ENCODE results near the gene D2HGDH.
"Not testable (repeated sequence)": the region's sequence is repeated elsewhere in the genome, so short reads cannot be mapped to it uniquely, and the experiment has no call there.

The D2HGDH gene

GRCh38 chr2:241751152-241751551 lies 16.7 kb downstream of the D2HGDH start:
- no peak for DNase-seq

- DNase-seq = no peak
Measured at GRCh38 chr2:241751776-241752175, 17.3 kb downstream of the D2HGDH start.

GRCh38 chr2:241752253-241752652 lies 17.8 kb downstream of the D2HGDH start:
- no peak for DNase-seq

GRCh38 chr2:241752689-241753276 lies 18.4 kb downstream of the D2HGDH start:
- DNase-seq = no peak

GRCh38 chr2:241753493-241753892 lies 19.1 kb downstream of the D2HGDH start:
- no peak for DNase-seq

- DNase-seq = no peak
Measured at GRCh38 chr2:241754042-241754441, 19.6 kb downstream of the D2HGDH start.

- DNase-seq = no peak
Measured at GRCh38 chr2:241755166-241755565, 20.7 kb downstream of the D2HGDH start.

GRCh38 chr2:241755777-241756176 lies 21.3 kb downstream of the D2HGDH start:
- no peak for DNase-seq

- DNase-seq = no peak
Measured at GRCh38 chr2:241759067-241759807, 24.8 kb downstream of the D2HGDH start.

- not testable (repeated sequence) for DNase-seq
Measured at GRCh38 chr2:241759893-241760292, 25.5 kb downstream of the D2HGDH start.

GRCh38 chr2:241760301-241760771 lies 25.9 kb downstream of the D2HGDH start:
- no peak for DNase-seq

- DNase-seq = no peak
Measured at GRCh38 chr2:241762321-241762932, 28.0 kb downstream of the D2HGDH start.

GRCh38 chr2:241762933-241763369 lies 28.5 kb downstream of the D2HGDH start:
- no peak for DNase-seq

- DNase-seq = no peak
Measured at GRCh38 chr2:241763551-241764274, 29.3 kb downstream of the D2HGDH start.

GRCh38 chr2:241764275-241765241 lies 30.1 kb downstream of the D2HGDH start:
- no peak for DNase-seq

GRCh38 chr2:241767464-241768250 lies 33.2 kb downstream of the D2HGDH start:
- DNase-seq = no peak

- DNase-seq = no peak
Measured at GRCh38 chr2:241768251-241768711, 33.9 kb downstream of the D2HGDH start.

- DNase-seq = no peak
Measured at GRCh38 chr2:241768850-241769249, 34.4 kb downstream of the D2HGDH start.

GRCh38 chr2:241769819-241770184 lies 35.4 kb downstream of the D2HGDH start:
- no peak for DNase-seq

- no peak for DNase-seq
Measured at GRCh38 chr2:241770185-241770935, 35.9 kb downstream of the D2HGDH start.

- no peak for DNase-seq
Measured at GRCh38 chr2:241770936-241771285, 36.5 kb downstream of the D2HGDH start.
